ENCODE measurements around the gene ZNF426. TPM values are rescaled to one million over a fixed set of nuclear protein-coding genes. Genes with fewer than 3 reads are reported as not detected.

ZNF426 gene
- total and polyA plus RNA-seq, 2 of the 13 experiments (the other 11 are each of a cell fraction or from before 2014, with no cell fraction given), result 3.8 to 14.9 TPM

GRCh38 chr19:9538183-9539058 lies at the start of gene ZNF426 (continued):
- TF ChIP-seq ZBED4 (CRISPR knock-in tag; IDR thresholded peaks at IDR 0.05; ENCODE audit: borderline replicate concordance) (peak; percentile 47), ATM (IDR thresholded peaks at IDR 0.05; ENCODE audit: borderline replicate concordance) (no peak), POGZ (CRISPR knock-in tag; IDR thresholded peaks at IDR 0.05) (peak; percentile 88), E2F5 (CRISPR knock-in tag; conservative IDR thresholded peaks at IDR 0.05) (peak; percentile 19; the same call in 1 of the 2 replicates), YY1 (IDR thresholded peaks at IDR 0.05; ENCODE audit: insufficient read depth, insufficient replicate concordance, low read depth, low read length) (peak; percentile 60), ARID2 (CRISPR knock-in tag; IDR thresholded peaks at IDR 0.05; ENCODE audit: borderline replicate concordance) (0 out of 2 replicates have a peak, but pooled peaks have one; percentile 43), ZNF737 (CRISPR knock-in tag; IDR thresholded peaks at IDR 0.05; ENCODE audit: borderline replicate concordance) (0 out of 2 replicates have a peak, but pooled peaks have one; percentile 62), PAX8 (CRISPR knock-in tag; IDR thresholded peaks at IDR 0.05; ENCODE audit: borderline replicate concordance) (peak; percentile 36; the same call in 1 of the 2 replicates), ZNF780A (CRISPR knock-in tag; IDR thresholded peaks at IDR 0.05) (0 out of 2 replicates have a peak, but pooled peaks have one; percentile 57), DMAP1 (CRISPR knock-in tag; IDR thresholded peaks at IDR 0.05) (peak; percentile 81), SNRNP70 (IDR thresholded peaks at IDR 0.05; ENCODE audit: low read depth, low read length) (no peak), YEATS2 (CRISPR knock-in tag; IDR thresholded peaks at IDR 0.05; ENCODE audit: borderline replicate concordance) (peak; percentile 97), HHEX (CRISPR knock-in tag; IDR thresholded peaks at IDR 0.05) (no peak), HCFC1 (IDR thresholded peaks at IDR 0.05; ENCODE audit: low read depth, low read length) (peak; percentile 55; the same call in 1 of the 2 replicates), TSC22D2 (CRISPR knock-in tag; IDR thresholded peaks at IDR 0.05; ENCODE audit: borderline replicate concordance) (peak; percentile 80), CTCF (CRISPR knock-in tag; IDR thresholded peaks at IDR 0.05) (peak; percentile 8; the same call in 1 of the 2 replicates), ZXDC (CRISPR knock-in tag; IDR thresholded peaks at IDR 0.05) (no peak), TBL1XR1 (IDR thresholded peaks at IDR 0.05; ENCODE audit: borderline replicate concordance, low read length, partially characterized antibody) (no peak)
